SK-N-SH treated with all-trans-retinoic acid at 6 μM for 48 hours (cell line): Measurements from ENCODE around the gene BSN.

Source experiments
- CREB5 ChIP-seq: fragments of 250-450 bp; sonication (Bioruptor Pico); IDR thresholded peaks from 2 replicates; pipeline ENCODE4 v1.5.1; 2020; ENCODE audit warnings: low read depth, mild to moderate bottlenecking, moderate library complexity
- CSDC2 ChIP-seq: fragments of 250-450 bp; sonication (Bioruptor Pico); IDR thresholded peaks from 2 replicates; pipeline ENCODE4 v1.5.0; 2020; ENCODE audit warnings: mild to moderate bottlenecking, moderate library complexity
- ISL1 ChIP-seq: fragments of 250-450 bp; sonication (Bioruptor Pico); IDR thresholded peaks from 2 replicates; pipeline ENCODE4 v2.1.2; 2022; ENCODE audit warnings: mild to moderate bottlenecking, moderate library complexity
- OSR1 ChIP-seq: fragments of 250-450 bp; sonication (Bioruptor Pico); IDR thresholded peaks from 2 replicates; pipeline ENCODE4 v1.8.0; 2022; ENCODE audit warnings: moderate library complexity, mild to moderate bottlenecking, inconsistent platforms
- PATZ1 ChIP-seq: fragments of 250-450 bp; sonication (Bioruptor Pico); IDR thresholded peaks from 2 replicates; pipeline ENCODE4 v1.8.0; 2020; ENCODE audit warnings: mild to moderate bottlenecking, moderate library complexity, borderline replicate concordance
- POU6F1 ChIP-seq: fragments of 250-450 bp; sonication (Bioruptor Pico); IDR thresholded peaks from 2 replicates; pipeline ENCODE4 v1.8.0; 2021; ENCODE audit warnings: low read depth, mild to moderate bottlenecking, moderate library complexity, borderline replicate concordance
- TSHZ2 ChIP-seq: fragments of 250-450 bp; sonication (Bioruptor Pico); IDR thresholded peaks from 2 replicates; pipeline ENCODE4 v1.5.0; 2020; ENCODE audit warnings: mild to moderate bottlenecking, moderate library complexity
- ZC3H10 ChIP-seq: fragments of 250-450 bp; sonication (Bioruptor Pico); IDR thresholded peaks from 2 replicates; pipeline ENCODE4 v1.5.1; 2021; ENCODE audit warnings: mild to moderate bottlenecking, moderate library complexity

GRCh38 chr3:49667701-49668413, 113.6 kb downstream of the BSN start:
- TF ChIP-seq CSDC2 (CRISPR knock-in tag) (no peak), PATZ1 (CRISPR knock-in tag) (no peak), CREB5 (CRISPR knock-in tag) (no peak), OSR1 (CRISPR knock-in tag) (no peak), POU6F1 (CRISPR knock-in tag) (no peak), TSHZ2 (CRISPR knock-in tag) (no peak), ISL1 (CRISPR knock-in tag) (no peak), ZC3H10 (CRISPR knock-in tag) (no peak)
